Transverse colon (tissue), 4 donors: Measurements from ENCODE around the gene TUBB4A. TPM values are rescaled to one million over a fixed set of nuclear protein-coding genes. Genes with fewer than 3 reads are reported as not detected.
A peak's percentile ranks its signal among the peaks of the same experiment; 100 is the strongest.
"Not testable (repeated sequence)": the region's sequence is repeated elsewhere in the genome, so short reads cannot be mapped to it uniquely, and the experiment has no call there.

ENCODE experiments used
- DNase-seq: peaks from one replicate; pipeline ENCODE4 v3.0.0-alpha.2; 2019
- H3K27ac ChIP-seq, 4 donors: fragments of 200-600 bp; sonication (generic); 2 replicates each; pipeline ENCODE4 v1.5.1; 2016 to 2018; ENCODE audit warnings: inconsistent platforms in 4 of 4
- H3K27me3 ChIP-seq: fragments of 200-600 bp; sonication (generic); 2 replicates; pipeline ENCODE4 v1.5.1; 2017; ENCODE audit warnings: inconsistent platforms
- H3K36me3 ChIP-seq, 4 donors: fragments of 200-600 bp; sonication (generic); 2 replicates each; pipeline ENCODE4 v1.5.1; 2017 to 2019; ENCODE audit warnings: inconsistent platforms in 4 of 4
- H3K4me1 ChIP-seq, 4 donors: fragments of 200-600 bp; sonication (generic); 2 replicates each; pipeline ENCODE4 v1.5.1; 2017 to 2020; ENCODE audit warnings: inconsistent platforms in 4 of 4
- H3K4me3 ChIP-seq, 4 donors: fragments of 200-600 bp; sonication (generic); 1 replicate in 1 of 4; 2 replicates in 3 of 4; pipeline versions ENCODE4 v1.5.1 to v1.6.1; 2017 to 2019; ENCODE audit warnings: inconsistent platforms in 4 of 4
- H3K9me3 ChIP-seq, 2 donors: fragments of 200-600 bp; sonication (generic); 2 replicates each; pipeline ENCODE4 v1.5.1; 2017 to 2019; ENCODE audit warnings: inconsistent platforms in 2 of 2
- EP300 ChIP-seq: sonication (generic); formaldehyde crosslinking; IDR thresholded peaks from one replicate; pipeline ENCODE4 v1.6.1; 2017; ENCODE audit warnings: antibody characterized with exemption, low read depth
- POLR2A ChIP-seq: fragments of 450-650 bp; IDR thresholded peaks from one replicate; pipeline ENCODE4 v1.6.1; 2016; ENCODE audit warnings: antibody characterized with exemption, mild to moderate bottlenecking, moderate library complexity
- POLR2AphosphoS5 ChIP-seq, 3 donors: sonication (generic); formaldehyde crosslinking; IDR thresholded peaks; one replicate each; pipeline ENCODE4 v1.6.1; 2016; ENCODE audit warnings: antibody characterized with exemption in 3 of 3
- WGBS, 2 donors: methylation state at CpG; one replicate each; pipeline ENCODE4 v1.1.5; 2018; ENCODE audit warnings: low coverage in 1 of 2; 5-methylcytosine and 5-hydroxymethylcytosine counted together
- in situ Hi-C, 4 donors: fragments of 200-750 bp; cut with MboI; loops; one replicate each; pipeline versions ENCODE4 v1.15.0 to v1.15.1; 2017; ENCODE audit warnings: low sequenced_read_pairs in 3 of 4, low pct_ligation_motif_present in 1 of 4, low pct_unique_long_range_greater_than_20kb in 1 of 4
- intact Hi-C: fragments of 100-400 bp; cut with DNase I; formaldehyde crosslinking; loops from one replicate; pipeline ENCODE4 v1.15.1; 2023; ENCODE audit warnings: low total_unique reads
- total RNA-seq, 4 donors: library from RNA; depleted of rRNA; stranded (reverse); fragments of >200 nt; gene quantifications; one replicate each; pipeline ENCODE4 v1.1.0, GENCODE V29; 2016
- TF ChIP-seq, protein P1 (sequence below), 5 experiments: fragments of 200-600 bp in 3 of 5; fragments of 450-650 bp in 2 of 5; sonication (generic) in 3 of 5; IDR thresholded peaks; 1 replicate in 2 of 5; 2 replicates in 3 of 5; pipeline ENCODE4 v1.5.1; 2016 to 2017; ENCODE audit warnings: antibody characterized with exemption in 5 of 5, inconsistent platforms in 3 of 5, mild to moderate bottlenecking in 2 of 5, moderate library complexity in 1 of 5

The TUBB4A gene
- total RNA-seq, 4 donors from 2014 or later = 0.60 to 1.3 (median 1.1) TPM; not detected in 1

- DNase-seq = no peak
- in situ Hi-C loops (loop anchor here (10.0 to 25.0 kb wide), 5 partner anchors 110 to 350 kb away; no protein-coding TSS in a partner anchor), intact Hi-C loops (loop anchor here (10.0 kb wide), 1 partner anchor 350 kb away; no protein-coding TSS in a partner anchor)
- 78% methylated on average over 15 of the region's 15 CpGs; no CpG with 5 or more reads in 1 of the 2 donors for WGBS, 2 donors
- H3K27ac ChIP-seq = no peak overlapping the region
- no peaks in the 10 kb centered on the region for H3K9me3 ChIP-seq
- H3K4me3 ChIP-seq = no peak overlapping the region
- H3K4me1 ChIP-seq = peaks cover 0 to 10% (median 5%) of the 10 kb centered on the region in 4 donors
- no peaks in the 10 kb centered on the region for H3K36me3 ChIP-seq
- TF ChIP-seq POLR2AphosphoS5 (IDR thresholded peaks at IDR 0.05) (no peak), POLR2A (no peak), EP300 (no peak)
- TF ChIP-seq, protein P1, sequence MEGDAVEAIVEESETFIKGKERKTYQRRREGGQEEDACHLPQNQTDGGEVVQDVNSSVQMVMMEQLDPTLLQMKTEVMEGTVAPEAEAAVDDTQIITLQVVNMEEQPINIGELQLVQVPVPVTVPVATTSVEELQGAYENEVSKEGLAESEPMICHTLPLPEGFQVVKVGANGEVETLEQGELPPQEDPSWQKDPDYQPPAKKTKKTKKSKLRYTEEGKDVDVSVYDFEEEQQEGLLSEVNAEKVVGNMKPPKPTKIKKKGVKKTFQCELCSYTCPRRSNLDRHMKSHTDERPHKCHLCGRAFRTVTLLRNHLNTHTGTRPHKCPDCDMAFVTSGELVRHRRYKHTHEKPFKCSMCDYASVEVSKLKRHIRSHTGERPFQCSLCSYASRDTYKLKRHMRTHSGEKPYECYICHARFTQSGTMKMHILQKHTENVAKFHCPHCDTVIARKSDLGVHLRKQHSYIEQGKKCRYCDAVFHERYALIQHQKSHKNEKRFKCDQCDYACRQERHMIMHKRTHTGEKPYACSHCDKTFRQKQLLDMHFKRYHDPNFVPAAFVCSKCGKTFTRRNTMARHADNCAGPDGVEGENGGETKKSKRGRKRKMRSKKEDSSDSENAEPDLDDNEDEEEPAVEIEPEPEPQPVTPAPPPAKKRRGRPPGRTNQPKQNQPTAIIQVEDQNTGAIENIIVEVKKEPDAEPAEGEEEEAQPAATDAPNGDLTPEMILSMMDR (IDR thresholded peaks at IDR 0.05) = no peak
- H3K27me3 ChIP-seq = no peaks in the 10 kb centered on the region
Observed at GRCh38 chr19:6514926-6515544, 12.9 kb upstream of the TUBB4A start.

- Histone ChIP-seq H3K27ac (no peak overlapping the region), H3K4me3 (no peak overlapping the region), H3K36me3 (no peaks in the 10 kb centered on the region), H3K27me3 (no peaks in the 10 kb centered on the region), H3K4me1 (peaks cover 0 to 10% (median 5%) of the 10 kb centered on the region in 4 donors), H3K9me3 (no peaks in the 10 kb centered on the region)
- WGBS, 2 donors = 68 to 80% methylated on average over 5 to 9 of the region's 9 CpGs
- DNase-seq = no peak
- in situ Hi-C loops = loop anchor here (10.0 to 25.0 kb wide), 5 partner anchors 111 to 351 kb away; no protein-coding TSS in a partner anchor
- TF ChIP-seq EP300 = no peak
- no peak for TF ChIP-seq POLR2AphosphoS5 (IDR thresholded peaks at IDR 0.05)
- TF ChIP-seq POLR2A = no peak
- TF ChIP-seq, protein P1 (IDR thresholded peaks at IDR 0.05) = no peak
- intact Hi-C loops = loop anchor here (10.0 kb wide), 1 partner anchor 351 kb away; no protein-coding TSS in a partner anchor
Observed at GRCh38 chr19:6514089-6514488, 12.0 kb upstream of the TUBB4A start.

DNA sequence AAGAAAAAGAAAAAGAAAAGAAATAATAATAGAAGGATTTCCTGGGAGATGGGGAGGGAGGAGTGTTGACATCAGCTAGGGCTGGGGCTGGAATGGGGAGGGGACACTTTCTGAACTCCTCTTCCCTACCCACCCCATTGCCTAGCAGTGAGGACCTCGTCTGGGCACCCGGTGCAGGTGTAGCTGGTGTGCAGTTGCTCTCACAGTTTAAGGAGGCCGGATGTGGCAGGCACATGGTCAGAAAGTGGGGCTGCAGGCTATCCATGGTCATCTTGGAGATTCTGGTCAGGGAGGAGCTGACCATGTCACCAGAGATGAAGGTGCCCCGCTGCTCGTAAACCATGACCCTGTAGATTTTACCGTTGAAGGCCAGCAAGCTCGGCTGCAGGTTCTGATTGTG, 8.5 kb upstream of the TUBB4A start:
- Histone ChIP-seq H3K27ac (no peak overlapping the region), H3K36me3 (no peaks in the 10 kb centered on the region), H3K9me3 (no peaks in the 10 kb centered on the region), H3K4me3 (no peak overlapping the region), H3K4me1 (no peaks in the 10 kb centered on the region), H3K27me3 (no peaks in the 10 kb centered on the region)
- in situ Hi-C loops (loop anchor here (10.0 to 25.0 kb wide), 5 partner anchors 114 to 354 kb away; no protein-coding TSS in a partner anchor), intact Hi-C loops (loop anchor here (10.0 kb wide), 1 partner anchor 354 kb away; no protein-coding TSS in a partner anchor)
- 87% methylated on average over 7 of the region's 7 CpGs; no CpG with 5 or more reads in 1 of the 2 donors for WGBS, 2 donors
- TF ChIP-seq POLR2AphosphoS5 (IDR thresholded peaks at IDR 0.05) (no peak), EP300 (no peak), POLR2A (no peak)
- TF ChIP-seq, protein P1 (IDR thresholded peaks at IDR 0.05) = no peak
- no peak for DNase-seq

GRCh38 chr19:6509118-6509971, 7.2 kb upstream of the TUBB4A start:
- intact Hi-C loops (no loop called here), in situ Hi-C loops (loop anchor here in 2 of 4 donors (25.0 kb wide), 2 partner anchors 128 to 353 kb away; no protein-coding TSS in a partner anchor)
- Histone ChIP-seq H3K9me3 (no peaks in the 10 kb centered on the region), H3K27ac (peak overlapping the region in 1 of 4 donors; percentile 3), H3K36me3 (no peaks in the 10 kb centered on the region), H3K27me3 (peaks cover 3% of the 10 kb centered on the region), H3K4me3 (no peak overlapping the region), H3K4me1 (no peaks in the 10 kb centered on the region)
- TF ChIP-seq EP300 (no peak), POLR2A (no peak), POLR2AphosphoS5 (IDR thresholded peaks at IDR 0.05) (no peak)
- TF ChIP-seq, protein P1 (IDR thresholded peaks at IDR 0.05) = no peak
- 70 to 84% methylated on average over 12 to 19 of the region's 20 CpGs for WGBS, 2 donors
- DNase-seq = no peak

GRCh38 chr19:6508028-6508771, 6.1 kb upstream of the TUBB4A start:
- in situ Hi-C loops = loop anchor here in 2 of 4 donors (25.0 kb wide), 2 partner anchors 129 to 354 kb away; no protein-coding TSS in a partner anchor
- H3K9me3 ChIP-seq, intact Hi-C loops, H3K4me1 ChIP-seq, H3K27ac ChIP-seq, H3K36me3 ChIP-seq, H3K27me3 ChIP-seq, DNase-seq, H3K4me3 ChIP-seq: not testable (repeated sequence)
- 80 to 82% methylated on average over 5 to 9 of the region's 9 CpGs for WGBS, 2 donors
